Glomerular visceral epithelial cell (primary cell): Measurements from ENCODE around the gene CXCR5.

Source experiments
- DNase-seq: peaks from one replicate; pipeline ENCODE4 v3.0.0-alpha.2; 2016; ENCODE audit errors: extremely low spot score

The CXCR5 gene

DNA sequence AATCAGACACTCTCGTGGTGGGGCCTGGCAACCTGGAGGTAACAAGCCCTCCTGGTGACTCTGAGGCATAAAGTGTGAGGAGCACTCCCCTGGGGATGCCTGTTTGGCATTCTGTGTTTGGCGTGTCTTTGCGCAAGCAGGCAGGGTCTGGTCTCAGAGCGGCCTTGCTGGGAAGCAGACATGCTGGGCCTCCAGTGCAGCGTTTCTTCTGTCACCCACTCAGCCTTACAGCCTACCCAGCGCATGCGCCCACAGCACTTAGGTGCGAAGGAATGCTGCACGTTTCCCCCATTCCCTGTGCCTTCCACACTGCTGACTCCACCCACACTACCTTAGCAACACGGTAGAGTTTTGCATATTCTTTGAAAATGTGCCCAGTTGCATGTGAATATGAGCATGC is 7.4 kb upstream of the CXCR5 start:
- no peak for DNase-seq

DNA sequence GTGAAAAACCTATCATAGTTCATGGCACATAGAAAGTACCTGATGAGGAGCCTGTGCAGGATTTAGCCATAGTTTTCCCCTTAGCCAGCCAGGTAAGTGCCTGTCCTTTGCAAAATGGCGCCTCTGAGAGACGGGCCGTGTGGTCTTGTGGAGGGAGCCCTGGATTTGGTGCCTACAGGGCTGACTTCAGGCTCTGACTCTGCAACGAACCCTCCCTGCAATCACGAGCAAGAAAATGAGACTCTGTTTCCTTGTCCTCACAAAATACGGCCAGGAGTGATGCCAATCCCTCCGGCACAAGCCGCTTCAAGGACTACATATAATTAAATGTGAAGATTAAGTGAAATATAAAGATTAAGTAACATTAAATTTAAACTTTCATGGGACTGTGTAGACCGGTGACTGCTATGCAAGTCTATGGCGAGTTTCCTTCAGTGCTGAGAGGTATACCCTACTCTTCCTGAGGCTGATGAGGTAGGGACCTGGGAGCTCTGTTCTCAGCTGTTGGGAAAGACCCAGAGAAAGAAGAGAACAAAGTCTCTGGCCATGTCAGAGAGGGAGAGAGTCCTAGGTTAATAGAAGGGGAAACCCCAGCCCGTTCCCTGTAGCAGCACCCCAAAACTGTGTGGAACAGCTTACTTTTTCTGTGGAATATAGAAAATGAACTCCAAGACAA is 6.1 kb upstream of the CXCR5 start:
- no peak for DNase-seq

DNA sequence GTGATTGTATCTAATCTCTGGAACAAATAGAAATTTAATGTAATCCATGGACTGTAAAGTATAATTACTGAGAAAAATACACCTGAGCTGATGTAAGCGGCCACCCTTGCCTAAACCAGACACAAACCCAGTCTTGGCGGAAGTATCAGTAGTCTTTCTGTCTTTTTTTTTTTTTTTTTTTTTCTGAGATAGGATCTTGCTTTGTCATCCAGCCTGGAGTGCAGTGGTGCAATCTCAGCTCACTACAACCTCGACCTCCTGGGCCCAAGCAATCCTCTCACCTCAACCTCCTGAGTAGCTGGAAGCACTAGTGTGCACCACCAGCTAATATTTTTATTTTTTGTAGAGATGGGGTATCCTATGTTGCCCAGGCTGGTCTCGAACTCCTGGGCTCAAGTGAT is 5.5 kb upstream of the CXCR5 start:
- DNase-seq = no peak

DNA sequence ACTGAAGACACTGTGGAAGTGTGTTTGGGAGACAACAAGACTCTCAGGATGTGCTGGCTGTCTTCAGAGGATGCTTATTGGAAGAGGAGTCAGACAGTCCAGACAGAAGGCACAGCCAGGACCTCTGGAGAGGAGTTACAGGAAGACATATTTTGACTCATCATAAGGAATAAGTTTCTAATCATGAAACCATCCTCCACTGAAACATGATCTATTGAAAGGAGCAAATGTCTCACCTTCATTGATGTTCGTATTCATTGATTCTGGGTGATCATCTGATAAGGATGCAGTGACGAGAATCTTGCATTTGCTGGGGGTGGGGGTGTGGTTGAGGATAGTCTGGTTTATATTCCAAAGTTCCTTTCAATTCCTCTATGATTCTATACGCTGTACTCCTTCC is 2.5 kb upstream of the CXCR5 start:
- no peak for DNase-seq

DNA sequence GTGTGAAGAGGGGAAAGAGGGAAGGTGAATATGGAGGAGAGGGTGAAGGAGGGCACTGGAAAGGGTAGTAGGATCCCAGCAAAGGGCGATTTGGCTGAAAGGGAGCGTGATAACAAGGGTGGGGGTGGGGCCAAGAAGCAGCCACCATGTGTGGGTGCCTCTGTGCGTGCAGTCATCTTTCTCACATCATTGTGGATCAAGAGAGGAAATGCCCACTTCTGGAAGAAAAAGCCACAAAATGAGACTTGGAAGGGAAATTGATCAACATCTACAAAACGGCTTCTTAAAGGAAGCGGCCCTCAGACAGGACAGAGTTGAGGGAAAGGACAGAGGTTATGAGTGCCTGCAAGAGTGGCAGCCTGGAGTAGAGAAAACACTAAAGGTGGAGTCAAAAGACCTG is 1.2 kb upstream of the CXCR5 start:
- no peak for DNase-seq

DNA sequence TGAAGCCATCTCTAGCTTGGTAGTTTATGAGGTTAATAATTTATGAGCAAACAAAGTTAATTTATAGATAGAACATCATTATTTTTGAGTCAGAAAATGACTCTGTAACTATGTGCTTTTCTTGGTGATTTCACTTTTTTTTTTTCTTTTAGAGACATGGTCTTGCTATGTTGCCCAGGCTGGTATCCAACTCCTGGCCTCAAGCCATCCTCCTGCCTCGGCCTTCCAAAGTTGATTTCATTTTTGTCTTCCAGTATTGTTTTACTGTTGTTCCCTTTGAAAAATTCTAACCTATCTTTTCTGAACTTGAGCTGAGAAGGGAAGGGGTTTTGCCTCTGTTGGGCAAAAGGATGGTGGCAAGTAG is 706 bp upstream of the CXCR5 start:
- DNase-seq = no peak

DNA sequence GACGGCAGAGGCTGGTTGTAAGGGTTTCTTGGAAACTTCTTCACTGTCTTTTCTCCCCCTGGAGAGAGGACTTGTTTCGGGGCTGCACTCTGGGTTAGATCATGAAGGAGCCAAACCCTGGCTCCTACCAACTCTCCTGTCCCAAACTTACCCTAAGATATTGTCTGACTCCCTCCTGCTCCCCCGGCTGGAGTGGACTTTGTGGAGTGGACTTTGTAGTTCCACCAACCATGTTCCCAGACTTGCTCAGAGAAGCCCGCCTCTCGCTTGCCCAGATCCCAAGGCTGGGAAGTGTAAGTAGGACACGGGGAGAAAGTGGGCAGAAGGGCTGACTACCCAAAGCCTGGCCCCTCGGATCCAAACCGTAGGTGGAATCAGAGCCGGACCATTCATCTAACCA is 1.2 kb downstream of the CXCR5 start:
- DNase-seq = no peak

DNA sequence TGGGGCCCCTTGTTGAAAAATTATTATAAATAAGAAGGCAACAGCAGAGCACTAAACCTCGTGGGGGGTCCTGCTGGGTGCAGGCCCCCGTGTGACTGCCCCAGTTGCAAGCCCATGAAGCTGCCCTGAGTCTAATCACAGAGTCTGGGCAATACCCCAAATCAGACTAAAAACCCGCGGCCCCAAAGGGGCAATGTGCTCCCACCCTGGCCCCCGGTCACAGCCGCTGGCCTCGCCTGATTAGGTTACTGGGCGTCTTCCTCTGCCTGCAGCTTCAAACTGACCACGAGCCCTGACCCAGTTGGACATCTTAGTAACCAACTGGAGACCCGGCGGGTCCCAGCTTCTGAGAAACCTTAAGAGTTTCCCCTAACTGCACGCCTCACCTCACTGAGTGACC is 1.6 kb downstream of the CXCR5 start:
- no peak for DNase-seq

DNA sequence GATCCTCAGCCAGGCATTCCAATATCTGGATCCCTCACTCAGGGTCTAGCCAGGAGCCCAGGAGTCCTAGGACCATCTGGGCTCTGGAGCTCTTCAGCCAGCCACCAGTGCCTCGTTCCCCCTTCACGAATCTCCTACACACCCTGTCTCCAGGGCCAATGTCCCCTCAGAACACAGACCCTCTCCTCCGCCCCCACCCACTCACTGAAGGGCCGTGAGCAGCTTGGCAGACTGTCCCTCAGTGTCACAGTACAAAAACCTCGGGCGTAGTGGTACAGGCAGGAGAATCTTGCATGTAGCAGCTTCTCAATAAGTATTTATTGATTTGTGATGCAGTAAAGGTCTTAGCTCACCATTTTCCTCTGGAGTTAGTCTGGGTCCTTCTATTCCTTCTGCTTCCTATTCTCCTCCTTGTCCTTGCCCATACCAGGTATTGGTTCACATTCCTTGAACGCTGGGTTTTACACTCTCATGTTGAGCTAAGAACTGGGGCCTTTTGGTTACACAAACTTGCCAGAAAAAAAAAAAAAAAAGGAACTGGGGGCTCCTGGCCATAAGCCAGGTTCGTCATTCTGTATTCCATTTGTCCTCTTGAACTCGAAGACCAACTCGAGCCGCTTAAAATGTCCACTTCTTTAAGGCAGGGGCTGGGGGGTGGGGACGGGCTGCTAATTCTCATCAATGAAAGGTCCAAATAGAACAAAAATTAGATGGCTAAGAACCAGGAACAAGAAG is 2.3 kb downstream of the CXCR5 start:
- DNase-seq = no peak

DNA sequence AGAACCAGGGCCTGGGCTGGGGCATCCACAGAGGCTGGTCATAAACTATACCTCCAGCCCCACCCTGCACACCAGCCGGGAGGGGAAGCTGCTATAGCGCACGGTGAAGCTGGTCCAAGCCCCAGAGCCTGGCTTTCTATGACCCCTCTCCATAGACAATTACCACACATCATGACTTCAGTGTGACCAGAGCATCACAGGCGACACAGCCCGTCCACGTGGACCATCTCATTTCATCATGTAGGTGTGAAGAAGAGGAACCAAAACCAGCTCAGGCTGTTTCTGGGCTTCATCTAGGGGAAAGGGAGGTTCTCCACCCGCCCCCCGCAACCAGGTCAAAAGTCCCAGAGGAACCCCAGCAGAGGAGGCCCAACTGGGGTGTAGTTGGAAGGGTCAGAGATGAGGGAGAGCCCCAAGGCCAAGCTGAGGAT is 3.0 kb downstream of the CXCR5 start:
- no peak for DNase-seq

DNA sequence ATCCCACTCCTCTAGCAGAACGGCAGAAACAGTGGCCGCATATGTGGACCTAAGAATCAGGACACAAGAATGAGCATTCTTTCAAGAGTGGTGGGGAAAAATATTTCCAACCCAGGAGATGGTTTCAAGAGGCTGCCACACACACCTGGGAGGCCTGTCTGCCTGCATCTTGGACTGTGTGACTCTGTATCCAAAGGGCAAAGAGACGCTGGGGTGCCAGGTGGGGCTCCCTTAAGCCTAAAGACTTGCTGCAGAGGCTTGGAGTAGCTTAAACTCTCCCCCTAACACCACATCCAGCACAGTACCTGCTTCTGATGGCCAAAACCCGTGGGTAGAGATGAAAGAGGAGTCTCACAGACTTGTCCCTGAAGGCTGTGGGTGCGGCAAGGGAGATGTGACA is 3.5 kb downstream of the CXCR5 start:
- no peak for DNase-seq

DNA sequence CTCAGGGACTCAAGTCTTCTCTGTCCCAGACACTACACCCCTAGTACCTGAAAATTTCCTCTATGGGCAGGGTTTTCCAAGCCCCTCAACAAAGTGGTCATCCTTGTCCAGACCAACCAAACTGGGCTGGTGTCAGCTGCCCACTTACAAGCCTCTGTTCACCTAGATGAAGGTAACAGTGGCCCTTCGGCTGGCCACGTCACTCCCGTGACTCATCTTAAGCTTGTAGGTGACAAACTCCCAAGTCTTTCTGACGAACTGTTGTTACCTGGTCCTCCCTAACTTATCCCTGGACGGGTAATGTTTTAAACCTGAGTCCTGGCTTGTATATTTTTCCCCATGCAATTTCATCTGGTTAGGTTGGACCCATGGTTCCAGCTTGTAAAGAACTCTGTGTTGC is 4.7 kb downstream of the CXCR5 start:
- no peak for DNase-seq

DNA sequence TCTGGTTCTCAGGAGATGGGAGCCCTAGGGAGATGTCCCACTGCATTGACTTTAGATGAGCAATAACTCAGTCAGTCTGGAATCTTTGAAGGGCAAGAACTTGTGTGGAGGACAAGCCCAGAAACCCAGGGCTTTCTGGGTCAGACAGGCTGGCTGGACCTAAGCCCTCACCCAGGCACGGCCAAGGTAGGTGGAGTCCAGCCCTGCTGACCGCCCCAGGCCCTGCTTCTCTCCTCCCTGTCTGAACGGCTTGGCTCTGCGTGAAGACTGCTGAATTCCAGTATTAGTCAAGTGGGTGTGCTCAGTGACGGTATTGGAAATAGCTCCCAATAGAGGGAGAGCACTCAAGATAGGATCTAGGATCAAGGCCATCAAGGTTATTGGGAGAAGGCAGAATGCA is 6.1 kb downstream of the CXCR5 start:
- DNase-seq = no peak

DNA sequence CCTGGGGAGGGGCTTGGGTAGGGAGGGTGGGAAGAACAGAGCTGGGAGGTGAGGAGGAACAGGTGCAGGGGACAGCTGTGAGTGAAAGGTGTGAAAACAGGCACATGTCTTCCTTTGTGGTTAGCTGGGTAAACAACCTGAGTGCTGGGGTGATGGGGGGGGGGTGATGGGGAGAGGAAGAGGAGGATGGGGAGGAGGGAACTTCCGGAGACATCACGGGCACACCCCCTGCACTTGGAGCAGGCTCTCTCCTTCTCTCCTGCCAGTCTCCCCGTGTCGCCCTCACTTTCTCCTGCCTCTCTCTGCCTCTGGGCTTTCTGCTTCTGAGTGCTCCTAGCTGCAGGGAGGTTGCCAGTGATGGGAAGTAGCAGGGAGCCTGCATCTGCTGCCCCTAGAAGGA is 8.8 kb downstream of the CXCR5 start:
- no peak for DNase-seq

DNA sequence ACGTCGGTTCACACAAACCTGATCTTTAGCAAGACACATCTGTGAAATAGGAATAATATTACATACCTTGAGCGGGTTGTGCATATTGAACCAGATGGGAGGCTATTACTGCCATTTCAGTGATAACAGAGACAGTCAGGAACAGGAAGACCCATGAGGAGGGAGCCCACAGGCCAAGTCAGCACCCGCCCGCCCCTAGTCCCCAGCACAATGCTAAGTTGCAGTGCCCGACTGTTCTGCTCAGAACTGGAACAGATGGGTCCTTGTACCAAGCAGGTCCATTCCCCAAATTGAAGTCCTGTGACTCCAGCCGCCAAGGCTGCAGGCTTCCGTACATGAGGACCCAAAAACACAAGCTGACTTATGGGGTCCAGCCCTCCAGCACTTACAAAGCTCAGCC is 9.3 kb downstream of the CXCR5 start:
- DNase-seq = no peak

DNA sequence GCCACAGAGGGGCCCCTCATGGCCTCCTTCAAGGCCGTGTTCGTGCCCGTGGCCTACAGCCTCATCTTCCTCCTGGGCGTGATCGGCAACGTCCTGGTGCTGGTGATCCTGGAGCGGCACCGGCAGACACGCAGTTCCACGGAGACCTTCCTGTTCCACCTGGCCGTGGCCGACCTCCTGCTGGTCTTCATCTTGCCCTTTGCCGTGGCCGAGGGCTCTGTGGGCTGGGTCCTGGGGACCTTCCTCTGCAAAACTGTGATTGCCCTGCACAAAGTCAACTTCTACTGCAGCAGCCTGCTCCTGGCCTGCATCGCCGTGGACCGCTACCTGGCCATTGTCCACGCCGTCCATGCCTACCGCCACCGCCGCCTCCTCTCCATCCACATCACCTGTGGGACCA is 10.0 kb downstream of the CXCR5 start:
- no peak for DNase-seq

DNA sequence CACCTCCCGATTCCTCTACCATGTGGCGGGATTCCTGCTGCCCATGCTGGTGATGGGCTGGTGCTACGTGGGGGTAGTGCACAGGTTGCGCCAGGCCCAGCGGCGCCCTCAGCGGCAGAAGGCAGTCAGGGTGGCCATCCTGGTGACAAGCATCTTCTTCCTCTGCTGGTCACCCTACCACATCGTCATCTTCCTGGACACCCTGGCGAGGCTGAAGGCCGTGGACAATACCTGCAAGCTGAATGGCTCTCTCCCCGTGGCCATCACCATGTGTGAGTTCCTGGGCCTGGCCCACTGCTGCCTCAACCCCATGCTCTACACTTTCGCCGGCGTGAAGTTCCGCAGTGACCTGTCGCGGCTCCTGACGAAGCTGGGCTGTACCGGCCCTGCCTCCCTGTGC is 10.5 kb downstream of the CXCR5 start:
- DNase-seq = no peak

DNA sequence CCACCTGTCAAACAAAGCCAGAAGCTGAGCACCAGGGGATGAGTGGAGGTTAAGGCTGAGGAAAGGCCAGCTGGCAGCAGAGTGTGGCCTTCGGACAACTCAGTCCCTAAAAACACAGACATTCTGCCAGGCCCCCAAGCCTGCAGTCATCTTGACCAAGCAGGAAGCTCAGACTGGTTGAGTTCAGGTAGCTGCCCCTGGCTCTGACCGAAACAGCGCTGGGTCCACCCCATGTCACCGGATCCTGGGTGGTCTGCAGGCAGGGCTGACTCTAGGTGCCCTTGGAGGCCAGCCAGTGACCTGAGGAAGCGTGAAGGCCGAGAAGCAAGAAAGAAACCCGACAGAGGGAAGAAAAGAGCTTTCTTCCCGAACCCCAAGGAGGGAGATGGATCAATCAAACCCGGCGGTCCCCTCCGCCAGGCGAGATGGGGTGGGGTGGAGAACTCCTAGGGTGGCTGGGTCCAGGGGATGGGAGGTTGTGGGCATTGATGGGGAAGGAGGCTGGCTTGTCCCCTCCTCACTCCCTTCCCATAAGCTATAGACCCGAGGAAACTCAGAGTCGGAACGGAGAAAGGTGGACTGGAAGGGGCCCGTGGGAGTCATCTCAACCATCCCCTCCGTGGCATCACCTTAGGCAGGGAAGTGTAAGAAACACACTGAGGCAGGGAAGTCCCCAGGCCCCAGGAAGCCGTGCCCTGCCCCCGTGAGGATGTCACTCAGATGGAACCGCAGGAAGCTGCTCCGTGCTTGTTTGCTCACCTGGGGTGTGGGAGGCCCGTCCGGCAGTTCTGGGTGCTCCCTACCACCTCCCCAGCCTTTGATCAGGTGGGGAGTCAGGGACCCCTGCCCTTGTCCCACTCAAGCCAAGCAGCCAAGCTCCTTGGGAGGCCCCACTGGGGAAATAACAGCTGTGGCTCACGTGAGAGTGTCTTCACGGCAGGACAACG is 11.7 kb downstream of the CXCR5 start:
- no peak for DNase-seq

DNA sequence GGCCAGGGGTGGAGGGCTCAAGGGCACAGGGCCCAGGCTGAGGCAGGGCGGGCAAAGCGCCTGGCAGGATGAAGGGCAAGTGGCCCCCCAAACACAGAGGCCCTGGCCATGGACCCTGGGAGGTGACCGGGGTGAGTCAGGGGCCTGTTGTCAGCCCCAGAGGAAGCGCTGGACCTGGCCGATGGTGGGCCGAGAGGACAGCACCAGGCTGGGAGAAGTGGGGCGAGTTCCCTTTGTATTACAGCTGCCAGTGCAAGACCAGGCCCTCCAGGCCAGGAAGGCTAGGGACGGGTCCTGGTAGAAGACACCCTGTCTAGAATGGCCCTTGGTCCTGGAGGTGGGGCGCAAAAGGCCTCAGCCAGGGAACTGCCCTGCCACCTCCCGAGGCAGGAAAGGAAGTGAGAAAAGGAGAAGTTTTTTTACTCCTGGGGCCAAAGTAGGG is 12.8 kb downstream of the CXCR5 start:
- no peak for DNase-seq

DNA sequence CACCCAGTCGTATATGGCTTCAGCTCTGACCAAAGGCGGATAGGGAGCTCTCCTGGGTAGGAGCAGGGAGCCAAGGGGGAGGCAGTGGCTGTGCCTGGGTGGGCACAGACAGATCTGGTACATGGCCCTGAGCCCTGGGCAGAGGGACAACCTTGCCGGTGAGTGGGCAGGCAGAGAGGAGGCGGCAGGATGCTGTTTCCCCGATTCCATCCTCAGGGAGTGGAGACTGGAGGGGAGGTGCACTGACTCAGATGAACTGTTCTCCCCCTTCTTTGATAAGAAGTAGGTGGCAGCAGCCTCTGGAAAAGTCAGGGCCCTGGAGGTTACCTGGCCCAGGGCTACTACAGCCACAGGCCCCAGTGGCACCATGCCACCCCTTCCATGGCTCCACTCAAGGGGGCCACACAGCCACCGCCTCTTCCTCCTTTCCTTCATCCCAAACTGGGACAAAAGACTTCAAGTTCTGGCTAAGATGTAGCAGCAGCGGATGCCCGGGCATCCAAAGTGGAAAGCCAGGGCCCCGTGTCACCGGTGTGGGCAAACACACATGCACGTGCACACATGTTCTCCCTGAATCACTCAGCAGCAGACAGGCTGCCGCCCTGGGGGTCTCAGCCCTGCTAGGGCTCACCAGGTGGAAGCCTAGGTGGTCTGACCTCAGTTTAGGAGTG is 13.4 kb downstream of the CXCR5 start:
- DNase-seq = no peak

DNA sequence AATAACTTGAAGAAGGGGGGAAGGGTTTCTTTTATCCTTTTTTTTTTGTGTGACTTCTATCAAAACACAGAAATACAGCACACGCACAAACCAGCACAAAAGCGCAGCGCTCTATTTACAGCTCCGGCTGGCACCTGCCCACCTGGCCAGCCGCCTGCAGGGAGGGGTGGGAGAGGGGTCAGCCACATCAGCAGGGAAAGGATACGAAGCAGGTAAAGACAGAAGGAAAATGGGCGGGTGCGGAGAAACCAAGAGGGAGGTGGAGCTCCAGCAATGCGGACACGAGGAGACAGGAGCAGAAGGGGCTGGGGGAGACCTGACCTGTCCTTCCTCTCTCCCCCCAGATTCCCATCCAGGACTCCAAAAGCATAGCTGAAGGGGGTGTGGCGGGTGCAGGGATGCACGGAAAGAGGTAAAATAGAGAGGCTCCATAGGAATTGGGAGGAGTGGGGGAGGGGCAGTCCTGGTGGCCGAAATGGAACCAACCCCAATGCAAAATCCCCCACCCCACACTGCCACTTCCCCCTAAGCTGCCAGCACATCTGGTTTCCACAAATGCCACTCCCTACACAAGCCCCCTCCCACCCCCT is 14.1 kb downstream of the CXCR5 start:
- DNase-seq = no peak
